Measurements from ENCODE around the gene SLC30A3.
"Not testable (repeated sequence)": the region's sequence is repeated elsewhere in the genome, so short reads cannot be mapped to it uniquely, and the experiment has no call there.

The SLC30A3 gene

GRCh38 chr2:27282892-27283291 lies 20.0 kb upstream of the SLC30A3 start:
- no peak for DNase-seq

- no peak for DNase-seq
These were observed 19.2 kb upstream of the SLC30A3 start, which contains the start of gene TRIM54 for GRCh38 chr2:27281855-27282559. Gene TRIM54 (plus strand): TSS chr2:27282429. CDS start chr2:27282732, 303 bp downstream.

GRCh38 chr2:27281442-27281841 lies 18.6 kb upstream of the SLC30A3 start:
- no peak for DNase-seq

GRCh38 chr2:27280826-27281225 lies 18.0 kb upstream of the SLC30A3 start:
- no peak for DNase-seq

GRCh38 chr2:27278010-27278409 lies 15.2 kb upstream of the SLC30A3 start:
- DNase-seq = no peak

- DNase-seq = no peak
These were observed 12.6 kb upstream of the SLC30A3 start, which contains the start of gene DNAJC5G for GRCh38 chr2:27275211-27276150. Gene DNAJC5G (plus strand): TSS chr2:27275433. CDS start chr2:27276729, 1,296 bp downstream.

- DNase-seq = not testable (repeated sequence)
These were observed 10.0 kb upstream of the SLC30A3 start for GRCh38 chr2:27272537-27273522.

GRCh38 chr2:27271631-27272340 lies 8.9 kb upstream of the SLC30A3 start:
- no peak for DNase-seq

GRCh38 chr2:27270670-27271069 lies 7.8 kb upstream of the SLC30A3 start:
- no peak for DNase-seq

GRCh38 chr2:27270131-27270530 lies 7.3 kb upstream of the SLC30A3 start:
- no peak for DNase-seq

- DNase-seq = not testable (repeated sequence)
These were observed 5.4 kb upstream of the SLC30A3 start for GRCh38 chr2:27268296-27268695.

GRCh38 chr2:27265536-27265870 lies 2.7 kb upstream of the SLC30A3 start:
- DNase-seq = no peak

- DNase-seq = peak; percentile 98
These were observed 2.1 kb upstream of the SLC30A3 start for GRCh38 chr2:27264753-27265535.

GRCh38 chr2:27264253-27264752 lies 1.5 kb upstream of the SLC30A3 start:
- DNase-seq = no peak

- DNase-seq = no peak
These were observed 723 bp upstream of the SLC30A3 start for GRCh38 chr2:27263287-27264252.

GRCh38 chr2:27261926-27262298 lies 935 bp downstream of the SLC30A3 start:
- no peak for DNase-seq

GRCh38 chr2:27261241-27261925 lies 1.5 kb downstream of the SLC30A3 start:
- no peak for DNase-seq

- DNase-seq = peak; percentile 6
These were observed 4.8 kb downstream of the SLC30A3 start for GRCh38 chr2:27258051-27258450.

- peak; percentile 7 for DNase-seq
These were observed 5.9 kb downstream of the SLC30A3 start for GRCh38 chr2:27256855-27257454.
